Motor neuron (in vitro differentiated cells): ENCODE results near the gene TESMIN. TPM values are rescaled to one million over a fixed set of nuclear protein-coding genes. Genes with fewer than 3 reads are reported as not detected.

Source experiments
- ATAC-seq, 8 experiments: fragments of 200-7000 bp; cut with Tn5 transposase; replicated peaks in 6 of 8; 2 replicates each; pipeline ENCODE4 v1.8.0; 2021; ENCODE audit warnings: mild to moderate bottlenecking in 8 of 8, moderate library complexity in 8 of 8
- H3K27ac ChIP-seq, 2 donors: fragments of 250-450 bp; sonication (Bioruptor Pico); 2 replicates each; pipeline ENCODE4 v1.9.0; 2021; ENCODE audit warnings: antibody characterized with exemption in 2 of 2, mild to moderate bottlenecking in 2 of 2, moderate library complexity in 1 of 2
- H3K4me1 ChIP-seq, 2 donors: fragments of 250-450 bp; sonication (Bioruptor Pico); replicated peaks in 1 of 2; 2 replicates each; pipeline ENCODE4 v1.6.1; 2021; ENCODE audit warnings: antibody characterized with exemption in 2 of 2, mild to moderate bottlenecking in 2 of 2, moderate library complexity in 1 of 2
- H3K4me3 ChIP-seq, 5 donors: fragments of 250-450 bp; sonication (Bioruptor Pico); 2 replicates each; pipeline ENCODE4 v1.9.0; 2021; ENCODE audit warnings: antibody characterized with exemption in 5 of 5, mild to moderate bottlenecking in 5 of 5, moderate library complexity in 4 of 5
- WGBS, 10 experiments: fragments of 450-650 bp; shearing (Covaris generic); methylation state at CpG; one replicate each; pipeline ENCODE4 v1.0.0; 2022; 5-methylcytosine and 5-hydroxymethylcytosine counted together
- in situ Hi-C, 9 experiments: fragments of 400-800 bp; cut with MboI; loops; one replicate each; pipeline ENCODE4 v1.15.0; 2021; ENCODE audit warnings: low sequenced_read_pairs in 9 of 9, low pct_unique_long_range_greater_than_20kb in 2 of 9; ENCODE audit not compliant: unreplicated experiment in 9 of 9
- total RNA-seq, 8 experiments: library from RNA; unstranded; fragments of 300-600 nt; gene quantifications; 2 replicates each; pipeline versions ENCODE4 v1.2.3 to v1.2.4, GENCODE V29; 2022

Gene TESMIN
- total RNA-seq, 8 experiments from 2014 or later, result 0.36 to 17.8 (median 5.2) TPM

DNA sequence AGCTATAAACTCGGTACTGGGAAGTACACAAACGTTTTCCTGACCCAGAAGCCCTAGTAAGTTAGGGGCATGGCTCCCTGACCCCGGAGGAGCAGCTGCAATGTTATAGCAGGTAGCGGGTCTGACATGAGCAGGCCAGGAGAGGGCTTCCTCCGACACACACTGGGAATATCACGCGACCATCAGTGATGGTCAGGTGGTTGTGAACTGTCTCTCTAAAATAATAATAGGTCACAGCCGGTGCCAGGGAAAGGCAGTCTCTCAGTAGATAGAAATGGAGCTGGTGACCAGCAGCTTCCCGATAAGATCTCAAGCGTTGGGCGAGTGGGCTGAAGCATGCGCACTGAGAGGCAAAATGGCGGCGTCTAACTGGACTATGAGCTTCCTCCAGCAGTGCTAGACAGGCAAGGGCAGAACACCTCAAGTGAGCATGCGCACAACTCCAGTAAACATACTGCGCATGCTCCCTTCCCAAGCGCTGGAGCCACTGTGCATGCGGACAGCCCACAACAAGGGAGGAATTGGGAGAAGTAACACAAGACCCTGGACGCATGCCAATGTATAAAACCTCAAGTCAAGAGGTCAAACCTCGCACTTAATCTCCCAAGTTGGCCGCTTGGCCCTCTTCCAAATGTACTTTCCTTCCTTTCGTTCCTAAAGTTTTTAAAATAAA is 22.3 kb upstream of the TESMIN start:
- in situ Hi-C loops, result no loop called here
- ATAC-seq, result no peak
- no peak overlapping the region for H3K27ac ChIP-seq
- H3K4me3 ChIP-seq, result no peak overlapping the region
- no peaks in the 10 kb centered on the region for H3K4me1 ChIP-seq
- WGBS, 10 experiments, result 46 to 100% (median 85%) methylated on average over 2 to 20 of the region's 22 CpGs; no CpG with 5 or more reads in 1 of the 10 experiments

DNA sequence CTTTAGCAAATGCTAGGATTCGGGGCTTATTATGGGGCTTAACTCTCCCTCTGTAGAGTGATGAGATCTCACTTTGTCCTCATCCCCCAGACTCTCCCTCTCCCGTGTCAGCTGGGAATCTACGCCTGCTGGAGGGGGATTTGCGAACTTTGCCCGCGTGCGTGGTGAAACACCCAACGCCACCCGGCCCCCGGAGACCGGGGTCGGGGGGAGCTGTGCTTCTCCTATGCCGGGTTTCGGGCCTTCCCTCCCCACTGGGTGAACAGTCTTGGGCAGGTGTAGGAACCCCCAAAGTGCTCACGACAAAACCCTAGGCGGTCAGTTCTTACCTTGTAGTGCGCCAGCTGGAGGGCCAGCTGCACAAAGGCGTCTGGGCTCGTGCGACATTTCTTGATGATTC is 21.6 kb upstream of the TESMIN start:
- ATAC-seq, result no peak
- H3K4me3 ChIP-seq, result no peak overlapping the region
- H3K27ac ChIP-seq, result no peak overlapping the region
- in situ Hi-C loops, result no loop called here
- no peaks in the 10 kb centered on the region for H3K4me1 ChIP-seq
- WGBS, 10 experiments, result 88 to 100% (median 92%) methylated on average over 1 to 12 of the region's 20 CpGs; no CpG with 5 or more reads in 4 of the 10 experiments

DNA sequence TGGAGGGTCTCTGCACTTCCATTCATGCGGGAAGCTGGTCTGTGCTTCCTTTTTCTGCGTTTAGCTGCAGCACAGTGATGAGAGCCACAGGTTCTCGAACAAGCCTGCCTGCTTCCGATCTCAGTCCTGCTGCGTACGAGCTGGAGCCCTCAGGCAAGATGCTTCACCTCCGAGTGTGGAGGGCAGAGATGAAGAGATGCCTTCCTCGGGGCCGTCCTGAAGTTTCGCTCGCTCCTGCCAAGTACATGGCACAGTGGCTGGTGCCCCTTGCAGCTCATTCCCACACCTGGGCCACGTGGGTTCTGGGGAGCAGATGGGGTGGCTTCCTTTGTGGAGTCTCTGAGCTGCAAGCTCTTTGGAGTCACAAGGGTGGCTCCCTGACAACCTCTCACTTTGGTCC is 19.5 kb upstream of the TESMIN start:
- Histone ChIP-seq H3K4me3 (no peak overlapping the region), H3K27ac (no peak overlapping the region), H3K4me1 (no peaks in the 10 kb centered on the region)
- no peak for ATAC-seq
- WGBS, 10 experiments, result 25 to 100% (median 70%) methylated on average over 1 to 3 of the region's 12 CpGs; no CpG with 5 or more reads in 4 of the 10 experiments
- in situ Hi-C loops, result no loop called here

DNA sequence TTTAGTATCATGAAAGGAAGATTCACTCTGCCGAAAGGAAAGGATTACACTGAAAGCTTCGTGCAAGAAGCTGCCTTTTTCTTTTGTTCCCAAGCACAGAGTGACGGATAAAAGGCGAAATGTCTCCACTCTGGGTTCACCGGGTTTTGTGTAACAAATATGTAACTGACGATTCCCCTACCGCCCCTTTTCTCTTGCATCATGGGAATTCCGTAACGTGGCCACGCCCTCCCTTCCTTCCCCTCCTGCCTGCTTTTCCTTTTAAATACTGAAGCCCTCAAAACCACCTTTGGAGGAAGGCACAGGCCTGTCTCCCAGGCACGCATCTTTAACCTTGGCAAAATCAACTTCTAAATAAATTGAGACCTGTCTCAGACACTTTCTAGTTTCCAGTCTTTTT is 16.4 kb upstream of the TESMIN start:
- ATAC-seq, result no peak
- H3K27ac ChIP-seq, result no peak overlapping the region
- WGBS, 10 experiments, result 67 to 100% (median 93%) methylated on average over 2 to 11 of the region's 11 CpGs
- no peak overlapping the region for H3K4me3 ChIP-seq
- H3K4me1 ChIP-seq, result peaks cover 4 to 6% of the 10 kb centered on the region in 2 donors
- in situ Hi-C loops, result no loop called here

DNA sequence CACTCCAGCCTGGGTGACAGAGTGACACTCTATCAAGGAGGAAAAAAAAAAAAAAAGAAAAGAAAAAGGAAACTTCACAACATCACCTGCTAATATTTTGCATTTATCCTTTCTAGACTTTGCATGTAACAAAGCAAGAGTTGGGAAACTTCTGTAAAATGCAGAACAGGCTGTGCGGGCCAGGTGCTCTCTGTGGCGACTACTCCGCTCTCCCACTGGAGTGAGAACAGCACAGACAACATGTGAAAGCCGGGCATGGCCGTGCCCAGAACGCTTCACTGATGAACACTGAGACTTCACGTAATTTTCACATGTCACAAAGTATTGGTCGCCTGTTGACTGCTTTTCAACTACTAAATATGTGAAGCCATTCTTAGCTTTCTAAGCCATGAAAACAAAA is 15.5 kb upstream of the TESMIN start:
- peaks cover 4 to 6% of the 10 kb centered on the region in 2 donors for H3K4me1 ChIP-seq
- no peak overlapping the region for H3K27ac ChIP-seq
- ATAC-seq, result no peak
- WGBS, 10 experiments, result 84 to 100% (median 96%) methylated on average over 1 to 8 of the region's 8 CpGs; no CpG with 5 or more reads in 1 of the 10 experiments
- no peak overlapping the region for H3K4me3 ChIP-seq
- in situ Hi-C loops, result no loop called here

DNA sequence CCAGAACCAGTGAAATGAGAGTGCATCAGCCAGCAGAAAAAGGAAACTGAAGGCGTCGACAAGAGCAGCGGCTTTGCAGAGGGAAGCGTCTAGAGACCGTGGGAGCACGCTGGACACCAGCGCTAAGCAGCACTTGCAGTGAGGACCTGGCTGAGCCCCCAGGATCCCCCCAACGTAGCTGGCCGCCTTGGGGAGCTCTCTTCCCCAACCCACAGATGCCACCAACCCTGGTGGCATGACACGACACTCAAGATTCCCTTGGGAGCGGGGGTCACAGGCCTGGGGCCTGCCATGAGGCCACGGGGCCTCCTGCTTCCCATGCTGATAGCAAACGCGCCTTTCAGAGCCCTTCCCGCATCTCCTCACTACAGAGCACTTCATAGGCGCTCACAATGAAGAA is 13.4 kb upstream of the TESMIN start:
- in situ Hi-C loops, result no loop called here

DNA sequence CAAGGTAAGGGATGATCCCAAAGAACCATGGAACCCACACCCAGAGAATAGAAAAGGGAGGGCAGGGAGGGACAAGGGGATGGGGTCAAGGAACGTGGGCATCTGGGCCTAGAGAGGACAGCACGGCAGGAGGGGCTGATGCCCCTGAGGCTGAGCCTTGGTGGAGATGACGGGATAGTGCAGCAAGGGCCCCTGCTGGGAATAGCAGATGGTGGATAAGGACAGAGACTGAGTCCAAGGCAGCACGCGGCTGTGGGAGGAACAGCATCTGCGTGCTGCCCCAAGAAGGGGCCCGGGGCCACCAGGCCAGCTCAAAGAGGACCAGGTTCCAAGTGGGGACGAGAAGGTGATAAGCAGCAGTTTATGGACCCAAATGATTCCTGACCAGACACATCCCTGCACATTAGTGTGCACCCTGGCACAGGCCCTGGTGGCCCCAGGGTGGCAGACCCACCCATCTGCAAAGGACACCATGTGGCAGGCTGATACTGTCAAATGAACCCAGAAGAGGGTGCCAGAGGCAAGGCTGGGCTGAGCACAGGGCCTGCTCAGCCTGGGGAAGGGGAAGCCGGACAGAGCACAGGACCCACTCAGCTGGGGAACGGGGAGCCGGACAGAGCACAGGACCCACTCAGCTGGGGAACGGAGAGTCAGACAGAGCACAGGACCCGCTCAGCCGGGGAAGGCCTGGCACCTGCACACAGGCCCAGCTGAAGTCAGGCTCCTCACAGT is 12.8 kb upstream of the TESMIN start:
- Histone ChIP-seq H3K4me1 (peaks cover 4 to 6% of the 10 kb centered on the region in 2 donors), H3K27ac (no peak overlapping the region), H3K4me3 (no peak overlapping the region)
- ATAC-seq, result peak in 4 of 8 experiments; percentile 19 to 66 (median 52)
- in situ Hi-C loops, result no loop called here
- 79 to 100% (median 100%) methylated on average over 1 to 6 of the region's 14 CpGs; no CpG with 5 or more reads in 4 of the 10 experiments for WGBS, 10 experiments

More for the DNA sequence above, 13.4 kb upstream of the TESMIN start:
- Histone ChIP-seq H3K4me3 (no peak overlapping the region), H3K27ac (no peak overlapping the region), H3K4me1 (peaks cover 4 to 6% of the 10 kb centered on the region in 2 donors)
- no peak for ATAC-seq
- 0 to 97% (median 88%) methylated on average over 1 to 12 of the region's 16 CpGs; no CpG with 5 or more reads in 3 of the 10 experiments for WGBS, 10 experiments

DNA sequence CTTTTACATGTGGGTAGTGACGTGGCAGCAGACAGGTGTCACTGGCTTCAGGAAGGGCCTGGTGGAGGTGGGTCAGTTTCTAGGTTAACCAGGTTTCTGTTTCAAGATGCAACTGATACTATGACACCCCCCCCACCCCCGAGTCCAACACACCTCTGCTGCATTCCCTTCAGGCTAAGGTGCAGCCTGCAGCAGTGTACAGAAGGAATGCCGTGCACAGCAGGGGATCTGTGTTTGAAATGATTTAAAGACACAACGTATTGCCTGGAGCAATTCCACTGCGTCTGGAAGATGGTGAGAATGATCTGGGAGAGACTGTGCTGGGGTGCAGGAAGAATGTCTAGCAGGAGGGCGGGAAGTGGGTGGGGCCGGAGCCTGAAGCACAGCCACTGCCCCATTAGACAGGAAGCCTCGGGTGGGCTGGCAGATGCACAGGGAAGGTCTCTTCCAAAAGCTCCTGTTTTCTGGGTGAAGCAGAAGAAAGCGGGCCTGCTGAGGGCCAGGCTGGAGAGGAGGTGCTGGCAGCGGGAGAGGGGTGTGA is 11.9 kb upstream of the TESMIN start:
- Histone ChIP-seq H3K4me3 (no peak overlapping the region), H3K27ac (no peak overlapping the region), H3K4me1 (peaks cover 4 to 6% of the 10 kb centered on the region in 2 donors)
- in situ Hi-C loops, result no loop called here
- peak in 4 of 8 experiments; percentile 43 to 86 (median 52) for ATAC-seq
- WGBS, 10 experiments, result 20 to 100% (median 55%) methylated on average over 1 to 2 of the region's 10 CpGs; no CpG with 5 or more reads in 6 of the 10 experiments

DNA sequence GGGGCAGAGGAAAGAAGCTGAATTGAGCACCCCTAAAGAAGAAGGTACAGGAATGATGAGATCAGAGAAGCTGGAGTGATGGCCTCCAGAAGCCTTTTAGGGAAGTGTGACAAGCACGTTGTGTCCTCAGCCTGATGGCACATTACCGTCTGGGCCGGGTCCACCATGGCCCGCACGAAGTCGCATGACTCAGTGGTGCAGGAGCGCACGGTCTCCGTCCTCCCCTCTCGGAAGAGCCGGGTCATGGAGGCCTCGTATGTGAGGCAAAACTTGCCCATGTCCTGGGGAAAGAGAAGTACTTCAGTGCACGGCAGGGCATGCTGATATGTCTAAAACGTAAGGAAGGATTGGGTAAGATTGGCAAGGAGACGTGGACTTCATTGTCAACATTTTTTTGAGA is 11.2 kb upstream of the TESMIN start:
- Histone ChIP-seq H3K4me3 (no peak overlapping the region), H3K27ac (no peak overlapping the region), H3K4me1 (peaks cover 4 to 6% of the 10 kb centered on the region in 2 donors)
- 33 to 100% (median 91%) methylated on average over 1 to 11 of the region's 15 CpGs; no CpG with 5 or more reads in 4 of the 10 experiments for WGBS, 10 experiments
- no peak for ATAC-seq
- in situ Hi-C loops, result no loop called here

DNA sequence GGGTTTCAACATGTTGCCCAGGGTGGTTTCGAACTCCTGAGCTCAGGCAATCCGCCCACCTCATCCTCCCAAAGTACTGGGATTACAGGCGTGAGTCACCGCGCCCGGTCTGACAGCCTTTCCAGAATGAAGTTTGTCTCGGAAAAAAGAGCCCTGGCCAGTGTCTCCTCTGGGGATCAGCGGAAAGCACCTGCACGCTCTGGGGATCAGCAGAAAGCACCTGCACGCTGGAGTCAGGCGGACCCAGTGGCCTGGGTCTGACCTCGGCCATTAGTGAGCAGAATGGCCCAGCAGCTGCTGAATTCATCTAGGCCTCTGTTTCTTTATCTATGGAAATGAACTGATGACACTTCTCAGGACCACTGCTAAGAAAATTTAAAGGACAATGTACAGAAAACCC is 10.5 kb upstream of the TESMIN start:
- in situ Hi-C loops, result no loop called here
- no peak for ATAC-seq
- 75 to 87% (median 82%) methylated on average over 1 to 8 of the region's 12 CpGs; no CpG with 5 or more reads in 6 of the 10 experiments for WGBS, 10 experiments
- H3K4me3 ChIP-seq, result no peak overlapping the region
- peaks cover 4 to 8% of the 10 kb centered on the region in 2 donors for H3K4me1 ChIP-seq
- H3K27ac ChIP-seq, result no peak overlapping the region

DNA sequence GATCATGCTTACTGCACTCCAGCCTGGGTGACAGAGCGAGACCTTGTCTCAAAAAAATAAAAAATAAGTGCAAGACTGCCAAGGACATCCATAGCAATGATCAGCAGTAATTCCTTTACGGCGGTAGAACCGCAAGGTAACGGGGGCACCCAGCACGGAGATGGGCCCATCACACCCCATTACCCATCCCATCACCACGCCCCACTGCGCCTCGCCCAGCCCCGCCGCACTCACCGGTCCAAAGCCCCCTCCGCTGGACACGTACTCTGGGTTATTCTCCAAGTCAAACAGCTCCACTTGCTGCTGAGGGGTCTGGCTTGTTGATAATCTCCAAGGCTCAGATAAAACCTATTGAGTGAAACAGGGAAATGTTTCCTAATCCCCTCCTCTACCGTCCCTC is 8.7 kb upstream of the TESMIN start:
- H3K27ac ChIP-seq, result no peak overlapping the region
- WGBS, 10 experiments, result 95 to 98% methylated on average over 6 to 13 of the region's 15 CpGs; no CpG with 5 or more reads in 8 of the 10 experiments
- peaks cover 4 to 12% of the 10 kb centered on the region in 2 donors for H3K4me1 ChIP-seq
- no peak for ATAC-seq
- no peak overlapping the region for H3K4me3 ChIP-seq
- in situ Hi-C loops, result no loop called here

DNA sequence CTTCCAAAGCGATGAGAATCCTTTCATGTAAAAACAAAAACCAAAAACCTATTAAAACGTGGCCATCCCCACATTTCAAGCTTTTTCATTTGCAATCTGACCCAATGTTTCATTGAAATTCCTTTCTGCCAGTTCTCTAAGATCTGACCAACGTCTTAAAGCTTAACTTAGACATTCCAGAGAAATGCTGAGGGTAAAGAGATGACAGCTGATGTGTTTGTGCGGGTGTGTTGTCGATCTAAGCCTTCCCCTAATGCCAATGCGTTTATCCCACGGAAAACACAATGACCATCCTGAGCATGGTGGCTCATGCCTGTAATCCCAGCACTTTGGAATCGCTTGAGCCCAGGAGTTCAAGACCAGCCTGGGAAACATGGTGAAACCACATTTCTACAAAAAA is 6.4 kb upstream of the TESMIN start:
- WGBS, 10 experiments, result 57 to 100% (median 80%) methylated on average over 1 to 7 of the region's 8 CpGs
- Histone ChIP-seq H3K27ac (no peak overlapping the region), H3K4me3 (no peak overlapping the region), H3K4me1 (peaks cover 0 to 5% of the 10 kb centered on the region in 2 donors)
- no peak for ATAC-seq
- in situ Hi-C loops, result no loop called here

DNA sequence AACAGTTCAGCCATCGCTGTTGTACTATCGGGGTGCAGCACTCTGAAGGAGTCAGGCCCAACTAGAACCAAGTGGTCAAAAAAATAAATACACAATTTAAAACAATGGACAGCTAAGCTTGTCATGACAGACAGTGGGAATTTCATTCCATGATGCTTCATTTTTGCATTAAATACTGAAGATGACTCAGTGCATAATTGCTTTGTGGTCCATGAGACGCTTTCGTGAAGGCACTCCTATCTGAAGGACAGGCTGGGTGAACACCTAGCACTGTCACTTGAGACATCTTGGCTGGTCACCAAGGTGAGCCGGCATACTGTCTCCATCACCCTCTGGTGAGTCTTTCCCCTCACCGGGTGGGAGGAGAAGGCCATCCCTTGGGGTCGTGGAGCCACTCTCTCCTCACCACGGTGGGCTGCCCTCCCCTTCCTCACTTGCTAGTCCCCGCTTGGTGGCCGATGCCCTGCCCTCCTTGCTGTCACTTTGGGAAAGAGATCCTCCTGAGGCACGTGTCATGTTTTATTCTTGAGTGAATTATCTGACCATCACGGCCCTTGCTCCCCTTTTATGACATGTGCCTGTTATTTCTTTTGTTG is 4.9 kb upstream of the TESMIN start:
- no peak overlapping the region for H3K27ac ChIP-seq
- in situ Hi-C loops, result no loop called here
- ATAC-seq, result peak in 1 of 8 experiments; percentile 8
- no peak overlapping the region for H3K4me3 ChIP-seq
- H3K4me1 ChIP-seq, result peaks cover 3 to 5% of the 10 kb centered on the region in 2 donors
- WGBS, 10 experiments, result 50 to 100% (median 94%) methylated on average over 1 to 8 of the region's 12 CpGs; no CpG with 5 or more reads in 1 of the 10 experiments
